Trophoblast cell (in vitro differentiated cells and primary cell): ENCODE measurements around the gene ERMP1.

Source experiments
- DNase-seq, 2 donors: peaks; one replicate each; pipeline ENCODE4 v3.0.0-alpha.2; 2016
- H2AFZ ChIP-seq: 2 replicates; pipeline ENCODE4 v1.6.1; 2013; ENCODE audit warnings: low read length, moderate library complexity, mild to moderate bottlenecking; ENCODE audit not compliant: insufficient read depth, poor library complexity
- H2AK5ac ChIP-seq: 2 replicates; pipeline ENCODE4 v1.6.1; 2013; ENCODE audit warnings: mild to moderate bottlenecking, low read length
- H2BK120ac ChIP-seq: 2 replicates; pipeline ENCODE4 v1.6.1; 2013; ENCODE audit warnings: low read length, mild to moderate bottlenecking, moderate library complexity; ENCODE audit not compliant: insufficient read depth, poor library complexity
- H2BK12ac ChIP-seq: 2 replicates; pipeline ENCODE4 v1.6.1; 2013; ENCODE audit warnings: mild to moderate bottlenecking, low read length, moderate library complexity
- H2BK5ac ChIP-seq: 2 replicates; pipeline ENCODE4 v1.6.1; 2013; ENCODE audit warnings: low read length, low read depth, moderate library complexity, mild to moderate bottlenecking; ENCODE audit not compliant: poor library complexity
- H3K14ac ChIP-seq: 2 replicates; pipeline ENCODE4 v1.6.1; 2013; ENCODE audit warnings: mild to moderate bottlenecking, low read length
- H3K18ac ChIP-seq: 2 replicates; pipeline ENCODE4 v1.6.1; 2013; ENCODE audit warnings: mild to moderate bottlenecking, low read length
- H3K23ac ChIP-seq: 2 replicates; pipeline ENCODE4 v1.6.1; 2013; ENCODE audit warnings: low read length
- H3K27ac ChIP-seq: 2 replicates; pipeline ENCODE4 v1.5.1; 2013; ENCODE audit warnings: low read depth, mild to moderate bottlenecking, inconsistent platforms, low read length, moderate library complexity
- H3K27me3 ChIP-seq: 2 replicates; pipeline ENCODE4 v1.6.1; 2013; ENCODE audit warnings: inconsistent platforms, mild to moderate bottlenecking, low read length, moderate library complexity; ENCODE audit not compliant: insufficient read depth
- H3K36me3 ChIP-seq, 2 experiments: 1 replicate in 1 of 2; 2 replicates in 1 of 2; pipeline ENCODE4 v1.6.1; 2013; ENCODE audit warnings: low read length in 2 of 2, mild to moderate bottlenecking in 2 of 2, moderate library complexity in 1 of 2; ENCODE audit not compliant: insufficient read depth in 2 of 2, control insufficient read depth in 1 of 2
- H3K4ac ChIP-seq: 2 replicates; pipeline ENCODE4 v1.6.1; 2013; ENCODE audit warnings: low read depth, mild to moderate bottlenecking, low read length, moderate library complexity
- H3K4me1 ChIP-seq, 2 experiments: 1 replicate in 1 of 2; 2 replicates in 1 of 2; pipeline ENCODE4 v1.6.1; 2013; ENCODE audit warnings: low read length in 2 of 2, mild to moderate bottlenecking in 2 of 2, moderate library complexity in 1 of 2; ENCODE audit not compliant: insufficient read depth in 2 of 2, control insufficient read depth in 1 of 2
- H3K4me2 ChIP-seq: 2 replicates; pipeline ENCODE4 v1.6.1; 2013; ENCODE audit warnings: inconsistent platforms, mild to moderate bottlenecking, low read length, moderate library complexity
- H3K4me3 ChIP-seq: 2 replicates; pipeline ENCODE4 v1.5.1; 2013; ENCODE audit warnings: mild to moderate bottlenecking, low read depth, low read length, inconsistent platforms
- H3K79me1 ChIP-seq: one replicate; pipeline ENCODE4 v1.6.1; 2013; ENCODE audit warnings: low read length
- H3K79me2 ChIP-seq: 2 replicates; pipeline ENCODE4 v1.6.1; 2013; ENCODE audit warnings: low read length, mild to moderate bottlenecking; ENCODE audit not compliant: control insufficient read depth, insufficient read depth, poor library complexity
- H3K9ac ChIP-seq: 2 replicates; pipeline ENCODE4 v1.6.1; 2013; ENCODE audit warnings: mild to moderate bottlenecking, low read length
- H3K9me3 ChIP-seq: 2 replicates; pipeline ENCODE4 v1.6.1; 2013; ENCODE audit warnings: low read depth, mild to moderate bottlenecking, control low read depth, inconsistent platforms, low read length; ENCODE audit not compliant: insufficient read depth
- H4K12ac ChIP-seq: 2 replicates; pipeline ENCODE4 v1.6.1; 2013; ENCODE audit warnings: low read depth, mild to moderate bottlenecking, low read length, moderate library complexity
- H4K8ac ChIP-seq: 2 replicates; pipeline ENCODE4 v1.6.1; 2013; ENCODE audit warnings: low read depth, mild to moderate bottlenecking, low read length, moderate library complexity
- H4K91ac ChIP-seq: one replicate; pipeline ENCODE4 v1.6.1; 2013; ENCODE audit warnings: low read depth, mild to moderate bottlenecking, low read length, moderate library complexity
- WGBS: extraction: QIAGEN DNeasy Blood & Tissue Kit; methylation state at CpG from one replicate; pipeline ENCODE4 v1.1.7; 2013; ENCODE audit warnings: missing lambda C conversion rate; ENCODE audit not compliant: insufficient read length, insufficient coverage; ENCODE audit errors: extremely low coverage; 5-methylcytosine and 5-hydroxymethylcytosine counted together

Gene ERMP1

DNA sequence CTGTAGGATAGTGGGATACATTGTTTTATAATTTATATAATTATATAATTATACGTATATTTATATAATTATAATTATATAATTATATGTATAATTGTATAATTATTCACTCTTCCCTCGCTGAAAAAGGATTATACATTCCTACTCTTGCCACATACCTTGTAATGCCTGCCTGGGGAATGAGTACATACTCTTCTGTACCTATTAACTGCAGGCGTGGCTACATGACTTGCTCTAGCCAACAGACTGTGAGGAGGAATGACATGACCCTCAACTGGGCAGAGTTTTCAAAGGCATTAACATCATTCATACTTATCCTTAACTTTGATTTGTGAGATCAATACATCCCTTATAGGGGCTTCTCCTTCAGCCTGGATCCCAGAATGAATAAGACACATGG lies 19.1 kb downstream of the ERMP1 start:
- no peak overlapping the region for H4K8ac ChIP-seq
- no peak overlapping the region for H2AK5ac ChIP-seq
- H3K4me2 ChIP-seq, result no peak overlapping the region
- H4K91ac ChIP-seq, result no peak overlapping the region
- H3K79me2 ChIP-seq, result no peaks in the 10 kb centered on the region
- no peak overlapping the region for H3K23ac ChIP-seq
- H3K9me3 ChIP-seq, result no peaks in the 10 kb centered on the region
- no peak overlapping the region for H3K14ac ChIP-seq
- H2BK12ac ChIP-seq, result no peak overlapping the region
- no peak overlapping the region for H3K4me3 ChIP-seq
- H2BK5ac ChIP-seq, result no peak overlapping the region
- WGBS, result no CpG with 5 or more reads among the region's 3 CpGs
- no peak overlapping the region for H2AFZ ChIP-seq
- DNase-seq, result peak in 1 of 2 donors; percentile 16
- H3K4ac ChIP-seq, result no peak overlapping the region
- no peak overlapping the region for H3K18ac ChIP-seq
- no peak overlapping the region for H3K9ac ChIP-seq
- peaks cover 0 to 4% of the 10 kb centered on the region in 2 experiments for H3K4me1 ChIP-seq
- no peaks in the 10 kb centered on the region for H3K27me3 ChIP-seq
- H3K79me1 ChIP-seq, result peaks cover 5% of the 10 kb centered on the region
- no peak overlapping the region for H3K27ac ChIP-seq
- H4K12ac ChIP-seq, result no peak overlapping the region
- no peak overlapping the region for H2BK120ac ChIP-seq
- no peaks in the 10 kb centered on the region for H3K36me3 ChIP-seq

GRCh38 chr9:5811751-5812150 lies 21.2 kb downstream of the ERMP1 start:
- peaks cover 0 to 2% of the 10 kb centered on the region in 2 experiments for H3K36me3 ChIP-seq
- H3K9ac ChIP-seq, result no peak overlapping the region
- H3K79me2 ChIP-seq, result no peaks in the 10 kb centered on the region
- no peak overlapping the region for H3K4me2 ChIP-seq
- no peak overlapping the region for H2BK120ac ChIP-seq
- H2BK5ac ChIP-seq, result no peak overlapping the region
- H2AFZ ChIP-seq, result no peak overlapping the region
- H3K4me3 ChIP-seq, result no peak overlapping the region
- H3K14ac ChIP-seq, result no peak overlapping the region
- DNase-seq, result no peak
- H3K4me1 ChIP-seq, result no peaks in the 10 kb centered on the region
- no peak overlapping the region for H3K27ac ChIP-seq
- no peaks in the 10 kb centered on the region for H3K79me1 ChIP-seq
- no peak overlapping the region for H2BK12ac ChIP-seq
- H3K9me3 ChIP-seq, result no peaks in the 10 kb centered on the region
- WGBS, result no CpG with 5 or more reads among the region's 1 CpG
- H2AK5ac ChIP-seq, result no peak overlapping the region
- H4K91ac ChIP-seq, result no peak overlapping the region
- no peak overlapping the region for H4K8ac ChIP-seq
- H3K4ac ChIP-seq, result no peak overlapping the region
- no peaks in the 10 kb centered on the region for H3K27me3 ChIP-seq
- no peak overlapping the region for H4K12ac ChIP-seq
- H3K18ac ChIP-seq, result no peak overlapping the region
- H3K23ac ChIP-seq, result no peak overlapping the region

GRCh38 chr9:5805478-5805877 lies 27.4 kb downstream of the ERMP1 start:
- no CpG with 5 or more reads among the region's 3 CpGs for WGBS
- Histone ChIP-seq H3K27ac (no peak overlapping the region), H3K27me3 (no peaks in the 10 kb centered on the region), H2BK120ac (no peak overlapping the region), H3K18ac (no peak overlapping the region), H4K91ac (no peak overlapping the region), H3K79me2 (no peaks in the 10 kb centered on the region), H3K4me2 (no peak overlapping the region), H2BK12ac (no peak overlapping the region), H3K23ac (no peak overlapping the region), H3K14ac (no peak overlapping the region), H3K79me1 (no peaks in the 10 kb centered on the region), H3K9me3 (no peaks in the 10 kb centered on the region), H3K4me1 (no peaks in the 10 kb centered on the region), H4K8ac (no peak overlapping the region), H2AFZ (no peak overlapping the region), H2AK5ac (no peak overlapping the region), H3K36me3 (peaks cover 0 to 6% of the 10 kb centered on the region in 2 experiments), H4K12ac (no peak overlapping the region), H2BK5ac (no peak overlapping the region), H3K4me3 (no peak overlapping the region), H3K9ac (no peak overlapping the region), H3K4ac (no peak overlapping the region)
- no peak for DNase-seq

GRCh38 chr9:5801739-5802113 lies 31.2 kb downstream of the ERMP1 start:
- no peak overlapping the region for H3K27ac ChIP-seq
- H3K27me3 ChIP-seq, result no peaks in the 10 kb centered on the region
- no peak overlapping the region for H4K12ac ChIP-seq
- H2AK5ac ChIP-seq, result no peak overlapping the region
- no peaks in the 10 kb centered on the region for H3K4me1 ChIP-seq
- no peak overlapping the region for H2BK12ac ChIP-seq
- H3K9me3 ChIP-seq, result no peaks in the 10 kb centered on the region
- H3K4me3 ChIP-seq, result no peak overlapping the region
- no peak overlapping the region for H4K8ac ChIP-seq
- H2BK5ac ChIP-seq, result no peak overlapping the region
- no peak overlapping the region for H3K4me2 ChIP-seq
- H3K23ac ChIP-seq, result no peak overlapping the region
- no peaks in the 10 kb centered on the region for H3K79me2 ChIP-seq
- WGBS, result no CpG with 5 or more reads among the region's 3 CpGs
- no peak overlapping the region for H4K91ac ChIP-seq
- H2AFZ ChIP-seq, result no peak overlapping the region
- peak in 1 of 2 donors; percentile 41 for DNase-seq
- no peak overlapping the region for H2BK120ac ChIP-seq
- H3K9ac ChIP-seq, result no peak overlapping the region
- no peak overlapping the region for H3K18ac ChIP-seq
- H3K36me3 ChIP-seq, result peaks cover 0 to 6% of the 10 kb centered on the region in 2 experiments
- no peak overlapping the region for H3K4ac ChIP-seq
- no peaks in the 10 kb centered on the region for H3K79me1 ChIP-seq
- no peak overlapping the region for H3K14ac ChIP-seq
